ENCODE results near the gene OR6C74.

Gene OR6C74

GRCh38 chr12:55244309-55244708 lies at the start of gene OR6C74:
Gene OR6C74, plus strand, starts transcription at chr12:55244609. Its CDS starts 2,679 bp downstream, at chr12:55247288.
- DNase-seq: no peak

GRCh38 chr12:55220725-55221124 lies 23.7 kb upstream of the OR6C74 start, which contains the start of gene OR10A7:
Gene OR10A7, plus strand, starts transcription at chr12:55221025. Its CDS starts 0 bp downstream, at chr12:55221025.
- no peak for DNase-seq

- DNase-seq: no peak
These were observed 17.9 kb upstream of the OR6C74 start for GRCh38 chr12:55226523-55226922.

GRCh38 chr12:55227643-55228042 lies 16.8 kb upstream of the OR6C74 start:
- DNase-seq: no peak

- DNase-seq: no peak
These were observed 1.8 kb downstream of the OR6C74 start for GRCh38 chr12:55246159-55246558.

- DNase-seq: no peak
These were observed 6.5 kb downstream of the OR6C74 start for GRCh38 chr12:55250944-55251343.

- no peak for DNase-seq
These were observed 8.9 kb downstream of the OR6C74 start for GRCh38 chr12:55253281-55253680.

GRCh38 chr12:55256831-55257230 lies 12.4 kb downstream of the OR6C74 start:
- no peak for DNase-seq

- DNase-seq: no peak
These were observed 13.9 kb downstream of the OR6C74 start for GRCh38 chr12:55258303-55258702.

GRCh38 chr12:55280991-55281390 lies 36.6 kb downstream of the OR6C74 start:
- DNase-seq: no peak

GRCh38 chr12:55289999-55290398 lies 45.6 kb downstream of the OR6C74 start:
- DNase-seq: no peak
